GM23248 (cell line): ENCODE data around the gene SH2D3A. TPM values are rescaled to one million over a fixed set of nuclear protein-coding genes. Genes with fewer than 3 reads are reported as not detected.

Experiments used
- DNase-seq: peaks from one replicate; pipeline ENCODE4 v3.0.0-alpha.2; 2015
- H2AFZ ChIP-seq: fragments of 200-600 bp; sonication (generic); 2 replicates; pipeline ENCODE4 v1.6.1; 2016; ENCODE audit warnings: antibody characterized with exemption
- H3F3A ChIP-seq: fragments of 200-600 bp; sonication (generic); 2 replicates; pipeline ENCODE4 v1.6.1; 2016; ENCODE audit warnings: mild to moderate bottlenecking, antibody characterized with exemption, mixed run types; ENCODE audit not compliant: insufficient read depth
- H3K27ac ChIP-seq: fragments of 200-600 bp; sonication (generic); 2 replicates; pipeline ENCODE4 v1.5.1; 2016; ENCODE audit warnings: mild to moderate bottlenecking
- H3K27me3 ChIP-seq: fragments of 200-600 bp; sonication (generic); replicated peaks from 2 replicates; pipeline ENCODE4 v1.6.1; 2016; ENCODE audit warnings: mild to moderate bottlenecking; ENCODE audit not compliant: insufficient read depth
- H3K36me3 ChIP-seq: fragments of 200-600 bp; sonication (generic); 2 replicates; pipeline ENCODE4 v1.6.1; 2016; ENCODE audit warnings: low read depth, mild to moderate bottlenecking
- H3K4me1 ChIP-seq: fragments of 200-600 bp; sonication (generic); 2 replicates; pipeline ENCODE4 v1.6.1; 2016; ENCODE audit warnings: mild to moderate bottlenecking; ENCODE audit not compliant: insufficient read depth
- H3K4me2 ChIP-seq: fragments of 200-600 bp; sonication (generic); one replicate; pipeline ENCODE4 v1.6.1; 2016; ENCODE audit warnings: mild to moderate bottlenecking; ENCODE audit not compliant: unreplicated experiment
- H3K4me3 ChIP-seq: fragments of 200-600 bp; sonication (generic); 2 replicates; pipeline ENCODE4 v1.5.1; 2016; ENCODE audit warnings: mild to moderate bottlenecking
- H3K79me2 ChIP-seq: fragments of 200-600 bp; sonication (generic); 2 replicates; pipeline ENCODE4 v1.6.1; 2016; ENCODE audit warnings: mild to moderate bottlenecking; ENCODE audit not compliant: insufficient read depth
- H3K9ac ChIP-seq: fragments of 200-600 bp; sonication (generic); 2 replicates; pipeline ENCODE4 v1.6.1; 2016; ENCODE audit warnings: mild to moderate bottlenecking
- H3K9me2 ChIP-seq: fragments of 200-600 bp; sonication (generic); 2 replicates; pipeline ENCODE4 v1.6.1; 2016; ENCODE audit warnings: mixed run types, mild to moderate bottlenecking, moderate library complexity; ENCODE audit not compliant: insufficient read depth
- H3K9me3 ChIP-seq: fragments of 200-600 bp; sonication (generic); one replicate; pipeline ENCODE4 v1.6.1; 2017; ENCODE audit warnings: low read depth
- H4K20me1 ChIP-seq: fragments of 200-600 bp; sonication (generic); 2 replicates; pipeline ENCODE4 v1.6.0; 2016; ENCODE audit not compliant: insufficient read depth
- EZH2 ChIP-seq: fragments of 200-600 bp; sonication (generic); IDR thresholded peaks from 2 replicates; pipeline ENCODE4 v1.6.1; 2018; ENCODE audit warnings: antibody characterized with exemption, mild to moderate bottlenecking; ENCODE audit not compliant: insufficient read depth, poor library complexity, severe bottlenecking
- EZH2phosphoT487 ChIP-seq: fragments of 200-600 bp; sonication (generic); IDR thresholded peaks from 2 replicates; pipeline ENCODE4 v1.6.1; 2018; ENCODE audit warnings: antibody characterized with exemption, moderate library complexity, mild to moderate bottlenecking, low read depth; ENCODE audit not compliant: insufficient read depth
- WGBS, 2 experiments: methylation state at CpG; one replicate each; pipeline ENCODE4 v1.1.6; 2015 to 2017; ENCODE audit warnings: low lambda C conversion rate in 2 of 2, low coverage in 1 of 2; ENCODE audit errors: missing lambda C conversion rate in 2 of 2; 5-methylcytosine and 5-hydroxymethylcytosine counted together
- in situ Hi-C: fragments of 300-500 bp; cut with MboI; formaldehyde crosslinking; loops from 2 replicates; pipeline ENCODE4 v1.15.0; 2020
- polyA plus RNA-seq: library from polyadenylated mRNA; unstranded; fragments of >200 nt; fragmentation: Nextera tagmentation; extraction: Ambion mirVana; gene quantifications from 2 replicates; pipeline ENCODE4 v1.2.1, GENCODE V29; 2016
- total RNA-seq: library from RNA; depleted of rRNA; stranded (reverse); fragments of >200 nt; shearing (Covaris generic); gene quantifications from 2 replicates; pipeline ENCODE4 v1.2.3, GENCODE V29; 2014

The SH2D3A gene
- total and polyA plus RNA-seq, 2 experiments from 2014 or later: not detected

DNA sequence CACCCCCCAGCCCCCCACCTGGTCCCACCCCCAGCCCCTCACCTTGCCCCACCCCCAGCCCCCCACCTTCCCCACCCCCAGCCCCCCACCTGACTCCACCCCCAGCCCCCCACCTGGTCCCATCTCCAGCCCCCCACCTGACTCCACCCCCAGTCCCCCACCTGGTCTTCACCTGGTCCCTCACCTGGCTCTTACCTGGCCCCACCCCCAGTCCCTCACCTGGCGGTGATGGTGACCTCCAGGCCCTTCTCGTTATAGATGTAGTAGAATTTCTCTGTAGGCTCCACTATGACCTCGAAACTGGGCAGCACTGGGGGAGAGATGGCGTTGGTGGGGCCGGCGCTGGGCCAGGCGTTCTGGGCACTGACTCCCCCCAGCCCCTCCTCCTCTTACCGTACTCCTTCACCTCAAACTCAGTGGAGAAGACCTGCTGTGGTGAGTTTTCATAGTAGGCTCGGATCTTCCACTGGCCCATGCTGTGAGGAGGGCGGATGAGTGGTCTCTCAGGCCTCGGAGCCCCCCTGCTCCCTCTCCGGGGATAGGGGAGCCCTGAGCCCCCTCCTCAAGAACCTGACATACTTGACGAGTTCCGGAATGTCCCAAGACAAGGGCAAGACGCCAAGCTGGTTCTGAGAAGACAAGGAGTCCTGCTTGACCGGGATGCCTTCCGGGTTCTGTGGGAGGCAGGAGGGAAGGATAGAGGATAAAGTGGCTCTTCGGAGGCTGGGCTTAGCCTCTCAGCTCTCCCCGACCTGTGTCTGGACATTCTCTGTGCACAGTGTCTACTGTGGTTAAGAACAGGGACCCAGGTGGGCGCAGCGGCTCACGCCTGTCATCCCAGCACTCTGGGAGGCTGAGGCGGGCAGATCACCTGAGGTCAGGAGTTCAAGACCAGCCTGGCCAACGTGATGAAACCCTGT, 53.2 kb downstream of the SH2D3A start:
- no peaks in the 10 kb centered on the region for H4K20me1 ChIP-seq
- DNase-seq: no peak

DNA sequence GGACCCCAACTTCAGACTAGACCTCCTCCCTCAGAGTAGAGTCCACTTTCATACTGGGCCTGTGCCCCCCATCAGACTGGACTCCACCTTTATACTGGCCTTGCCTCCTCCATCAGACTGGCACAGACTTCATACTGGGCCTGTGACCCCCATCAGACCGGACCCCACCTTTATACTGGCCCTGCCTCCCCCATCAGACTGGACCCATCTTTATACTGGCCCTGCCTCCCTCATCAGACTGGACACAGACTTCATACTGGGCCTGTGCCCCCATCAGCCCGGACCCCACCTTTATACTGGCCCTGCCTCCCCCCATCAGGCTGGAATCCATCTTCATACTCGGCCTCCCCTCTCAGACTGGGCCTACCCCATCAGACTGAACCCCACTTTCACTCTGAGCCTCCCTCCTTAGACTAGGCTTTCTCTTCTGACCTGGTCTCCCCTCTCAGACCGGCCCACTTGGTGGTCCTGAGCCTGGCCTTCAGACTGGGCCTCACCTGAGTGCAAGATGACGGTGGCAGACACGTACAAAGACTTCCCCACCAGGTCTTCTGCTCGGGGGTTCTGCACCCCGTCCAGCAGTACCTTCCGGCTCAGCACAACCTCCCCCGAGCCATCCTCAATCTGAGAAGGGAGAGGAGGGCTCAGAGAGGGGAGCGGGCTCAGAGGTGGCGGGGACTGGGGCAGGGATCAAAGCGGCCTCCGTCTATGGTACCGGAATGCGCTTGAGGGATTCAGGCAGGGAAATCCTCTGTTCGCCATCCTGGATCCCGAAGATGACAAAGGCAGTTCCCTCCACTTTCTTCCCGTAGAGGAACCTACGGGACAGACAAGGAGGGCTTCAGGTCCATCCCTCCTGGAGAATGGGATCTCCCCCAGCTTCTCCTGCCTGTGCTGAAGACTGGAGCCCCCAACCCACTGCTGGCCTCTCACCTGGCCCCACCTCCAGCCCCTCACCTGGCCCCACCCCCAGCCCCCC, 54.3 kb downstream of the SH2D3A start:
- in situ Hi-C loops: no loop called here

More for the DNA sequence above, 53.2 kb downstream of the SH2D3A start:
- Histone ChIP-seq H3K9me3 (no peaks in the 10 kb centered on the region), H3K27ac (no peak overlapping the region), H3K9ac (no peak overlapping the region), H3K79me2 (no peaks in the 10 kb centered on the region), H3K4me3 (no peak overlapping the region), H3K27me3 (no peaks in the 10 kb centered on the region), H3K36me3 (no peaks in the 10 kb centered on the region), H3K9me2 (no peaks in the 10 kb centered on the region), H3K4me2 (no peak overlapping the region), H3K4me1 (no peaks in the 10 kb centered on the region), H2AFZ (no peak overlapping the region), H3F3A (no peaks in the 10 kb centered on the region)
- TF ChIP-seq EZH2 (no peak), EZH2phosphoT487 (no peak)
- in situ Hi-C loops: no loop called here
- 79 to 83% methylated on average over 16 to 24 of the region's 24 CpGs for WGBS, 2 experiments

DNA sequence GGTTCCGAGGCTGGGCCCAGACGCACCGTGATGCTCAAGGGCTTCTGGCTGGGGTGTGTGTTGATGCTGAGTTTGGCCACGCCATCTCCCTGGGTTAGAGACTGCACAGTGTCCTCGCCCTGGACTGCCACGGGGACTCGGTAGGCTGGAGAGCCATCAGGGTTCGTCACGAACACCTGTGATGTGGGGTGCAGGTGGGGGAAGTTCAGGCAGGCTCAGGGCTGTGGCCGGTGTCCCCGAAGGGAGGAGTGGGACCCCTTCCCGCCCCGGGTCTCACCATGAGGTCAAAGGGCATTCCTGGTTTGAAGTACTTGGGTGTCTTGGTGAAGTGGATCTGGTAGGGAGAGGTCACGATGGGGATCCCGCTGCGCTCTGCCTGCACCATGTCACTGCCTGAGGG, 55.0 kb downstream of the SH2D3A start:
- no peak overlapping the region for H3K4me3 ChIP-seq
- no peak overlapping the region for H3K4me2 ChIP-seq
- WGBS, 2 experiments: 86 to 90% methylated on average over 16 of the region's 16 CpGs
- H3K36me3 ChIP-seq: no peaks in the 10 kb centered on the region
- no peaks in the 10 kb centered on the region for H3K4me1 ChIP-seq
- no peaks in the 10 kb centered on the region for H3K79me2 ChIP-seq
- H4K20me1 ChIP-seq: no peaks in the 10 kb centered on the region
- H3K27ac ChIP-seq: no peak overlapping the region
- H3F3A ChIP-seq: no peaks in the 10 kb centered on the region
- no peak for DNase-seq
- H3K27me3 ChIP-seq: no peaks in the 10 kb centered on the region
- no peak overlapping the region for H2AFZ ChIP-seq
- H3K9me2 ChIP-seq: no peaks in the 10 kb centered on the region
- in situ Hi-C loops: no loop called here
- no peaks in the 10 kb centered on the region for H3K9me3 ChIP-seq
- TF ChIP-seq EZH2phosphoT487: no peak
- TF ChIP-seq EZH2: no peak
- H3K9ac ChIP-seq: no peak overlapping the region

More for the DNA sequence above, 54.3 kb downstream of the SH2D3A start:
- Histone ChIP-seq H3K4me3 (no peak overlapping the region), H3K27me3 (no peaks in the 10 kb centered on the region), H3K36me3 (no peaks in the 10 kb centered on the region), H3K27ac (no peak overlapping the region), H3K4me2 (no peak overlapping the region), H2AFZ (no peak overlapping the region), H3F3A (no peaks in the 10 kb centered on the region), H3K9me3 (no peaks in the 10 kb centered on the region), H3K79me2 (no peaks in the 10 kb centered on the region), H4K20me1 (no peaks in the 10 kb centered on the region), H3K4me1 (no peaks in the 10 kb centered on the region), H3K9ac (no peak overlapping the region), H3K9me2 (no peaks in the 10 kb centered on the region)
- TF ChIP-seq EZH2 (no peak), EZH2phosphoT487 (no peak)
- no peak for DNase-seq
- WGBS, 2 experiments: 91 to 92% methylated on average over 13 to 20 of the region's 20 CpGs

DNA sequence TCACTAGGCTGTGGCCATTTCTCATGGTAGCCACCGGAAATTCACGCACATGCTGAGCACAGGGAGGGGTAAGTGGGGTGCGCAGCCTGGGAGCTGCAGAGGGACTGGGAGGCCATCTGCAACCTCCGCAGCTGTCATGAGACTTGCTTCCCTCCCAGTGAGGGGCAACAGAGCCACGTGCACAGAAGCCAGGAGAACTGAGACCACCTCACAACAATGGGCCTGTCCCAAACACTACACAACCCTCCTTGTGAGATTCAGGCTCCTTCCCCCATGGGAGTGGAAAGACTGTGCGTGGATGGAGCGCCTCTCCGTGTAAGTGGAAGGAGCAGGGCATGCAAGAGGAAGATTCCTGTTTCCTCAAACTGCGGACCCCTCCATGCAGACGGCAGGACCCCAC, 55.6 kb downstream of the SH2D3A start:
- Histone ChIP-seq H3K36me3 (no peaks in the 10 kb centered on the region), H4K20me1 (no peaks in the 10 kb centered on the region), H3K4me2 (no peak overlapping the region), H3K9ac (no peak overlapping the region), H3K9me3 (no peaks in the 10 kb centered on the region), H3K9me2 (no peaks in the 10 kb centered on the region), H3K79me2 (no peaks in the 10 kb centered on the region), H3K27me3 (no peaks in the 10 kb centered on the region), H3K4me1 (no peaks in the 10 kb centered on the region), H3F3A (no peaks in the 10 kb centered on the region), H2AFZ (no peak overlapping the region), H3K4me3 (no peak overlapping the region), H3K27ac (no peak overlapping the region)
- no peak for DNase-seq
- 86 to 91% methylated on average over 10 of the region's 10 CpGs for WGBS, 2 experiments
- in situ Hi-C loops: no loop called here
- TF ChIP-seq EZH2phosphoT487 (no peak), EZH2 (no peak)
